TTC549 (cell line): ENCODE measurements around the gene SMIM22.

Experiments used
- FAIRE-seq: peaks from 2 replicates; lab custom pipeline; 2012; peaks lifted over from hg19 to GRCh38; lab: Jason Lieb, UNC

Gene SMIM22

GRCh38 chr16:4795828-4796572, 831 bp downstream of the SMIM22 start:
- no peak for FAIRE-seq

- FAIRE-seq = no peak
These were observed 2.0 kb downstream of the SMIM22 start for GRCh38 chr16:4796982-4797804.

GRCh38 chr16:4797805-4798252, 2.7 kb downstream of the SMIM22 start:
- no peak for FAIRE-seq

GRCh38 chr16:4798456-4798855, 3.3 kb downstream of the SMIM22 start:
- FAIRE-seq = no peak

GRCh38 chr16:4799171-4799855, 4.1 kb downstream of the SMIM22 start:
- no peak for FAIRE-seq

GRCh38 chr16:4800290-4801041, 5.3 kb downstream of the SMIM22 start:
- no peak for FAIRE-seq

GRCh38 chr16:4801051-4801961, 6.1 kb downstream of the SMIM22 start:
- FAIRE-seq = no peak

GRCh38 chr16:4801962-4802658, 6.9 kb downstream of the SMIM22 start, which contains the start of gene ROGDI:
ROGDI (minus strand) TSS chr16:4802633; CDS start chr16:4802571, 62 bp downstream.
- no peak for FAIRE-seq

- no peak for FAIRE-seq
These were observed 7.6 kb downstream of the SMIM22 start for GRCh38 chr16:4802659-4803287.

- no peak for FAIRE-seq
These were observed 8.3 kb downstream of the SMIM22 start for GRCh38 chr16:4803401-4803844.

GRCh38 chr16:4803898-4804762, 9.0 kb downstream of the SMIM22 start:
- FAIRE-seq = no peak

GRCh38 chr16:4805231-4805630, 10.1 kb downstream of the SMIM22 start:
- FAIRE-seq = no peak

GRCh38 chr16:4806280-4806679, 11.1 kb downstream of the SMIM22 start:
- no peak for FAIRE-seq

GRCh38 chr16:4811242-4811641, 16.1 kb downstream of the SMIM22 start:
- no peak for FAIRE-seq

- no peak for FAIRE-seq
These were observed 16.6 kb downstream of the SMIM22 start for GRCh38 chr16:4811773-4812172.

- no peak for FAIRE-seq
These were observed 18.3 kb downstream of the SMIM22 start for GRCh38 chr16:4813251-4814003.

- no peak for FAIRE-seq
These were observed 18.9 kb downstream of the SMIM22 start for GRCh38 chr16:4814046-4814445.
